Skeletal muscle cell (primary cell): ENCODE measurements around the gene CDH26.

Experiments
- DNase-seq: peaks from one replicate; pipeline ENCODE4 v3.0.0-alpha.2; 2010; ENCODE audit warnings: low read depth
- H3K4me3 ChIP-seq: 2 replicates; pipeline ENCODE4 v1.5.1; 2011; ENCODE audit warnings: low read depth, mild to moderate bottlenecking, control low read depth, low read length, moderate library complexity

The CDH26 gene

GRCh38 chr20:60008130-60008808 lies 50.0 kb downstream of the CDH26 start:
- H3K4me3 ChIP-seq, result no peak overlapping the region
- no peak for DNase-seq

GRCh38 chr20:60009318-60009717 lies 51.1 kb downstream of the CDH26 start:
- no peak overlapping the region for H3K4me3 ChIP-seq
- DNase-seq, result no peak

- no peak overlapping the region for H3K4me3 ChIP-seq
- no peak for DNase-seq
Measured at GRCh38 chr20:60009826-60010616, 51.8 kb downstream of the CDH26 start.

GRCh38 chr20:60010689-60011458 lies 52.7 kb downstream of the CDH26 start:
- H3K4me3 ChIP-seq, result no peak overlapping the region
- DNase-seq, result no peak

GRCh38 chr20:60011512-60012507 lies 53.6 kb downstream of the CDH26 start:
- no peak overlapping the region for H3K4me3 ChIP-seq
- peak; percentile 62 for DNase-seq

- no peak for DNase-seq
- H3K4me3 ChIP-seq, result no peak overlapping the region
Measured at GRCh38 chr20:60013296-60014139, 55.3 kb downstream of the CDH26 start.

- no peak overlapping the region for H3K4me3 ChIP-seq
- DNase-seq, result no peak
Measured at GRCh38 chr20:60016406-60016805, 58.2 kb downstream of the CDH26 start.

GRCh38 chr20:60020251-60020650 lies 62.0 kb downstream of the CDH26 start:
- H3K4me3 ChIP-seq, result no peak overlapping the region
- DNase-seq, result no peak

GRCh38 chr20:60021104-60021503 lies 62.9 kb downstream of the CDH26 start:
- no peak for DNase-seq
- no peak overlapping the region for H3K4me3 ChIP-seq

- no peak for DNase-seq
- H3K4me3 ChIP-seq, result no peak overlapping the region
Measured at GRCh38 chr20:60022849-60023248, 64.6 kb downstream of the CDH26 start.

- DNase-seq, result no peak
- no peak overlapping the region for H3K4me3 ChIP-seq
Measured at GRCh38 chr20:60024245-60024644, 66.0 kb downstream of the CDH26 start.

GRCh38 chr20:60024801-60025200 lies 66.6 kb downstream of the CDH26 start:
- DNase-seq, result no peak
- H3K4me3 ChIP-seq, result no peak overlapping the region

GRCh38 chr20:60026010-60026409 lies 67.8 kb downstream of the CDH26 start:
- no peak overlapping the region for H3K4me3 ChIP-seq
- DNase-seq, result no peak

GRCh38 chr20:60030471-60030870 lies 72.2 kb downstream of the CDH26 start:
- no peak overlapping the region for H3K4me3 ChIP-seq
- no peak for DNase-seq

GRCh38 chr20:60031107-60031506 lies 72.9 kb downstream of the CDH26 start:
- no peak overlapping the region for H3K4me3 ChIP-seq
- no peak for DNase-seq

- no peak overlapping the region for H3K4me3 ChIP-seq
- no peak for DNase-seq
Measured at GRCh38 chr20:60034231-60035110, 76.2 kb downstream of the CDH26 start.

GRCh38 chr20:60035486-60035885 lies 77.3 kb downstream of the CDH26 start:
- no peak overlapping the region for H3K4me3 ChIP-seq
- DNase-seq, result no peak
